NCI-H446 (cell line): Measurements from ENCODE around the gene LRCOL1.

Experiments used
- DNase-seq, 2 experiments: peaks; one replicate each; lab custom pipeline; 2025; lab: John Stamatoyannopoulos, UW

Gene LRCOL1

GRCh38 chr12:132582058-132582420 lies 28.3 kb downstream of the LRCOL1 start:
- no peak for DNase-seq

GRCh38 chr12:132581348-132582057 lies 28.9 kb downstream of the LRCOL1 start:
- DNase-seq = no peak

- DNase-seq = no peak
Measured at GRCh38 chr12:132580701-132581292, 29.6 kb downstream of the LRCOL1 start.

GRCh38 chr12:132579744-132580143 lies 30.6 kb downstream of the LRCOL1 start:
- DNase-seq = no peak

GRCh38 chr12:132578826-132579225 lies 31.6 kb downstream of the LRCOL1 start:
- DNase-seq = no peak

GRCh38 chr12:132578118-132578517 lies 32.3 kb downstream of the LRCOL1 start:
- DNase-seq = no peak

- DNase-seq = no peak
Measured at GRCh38 chr12:132577191-132577920, 33.0 kb downstream of the LRCOL1 start.

GRCh38 chr12:132576701-132577100 lies 33.7 kb downstream of the LRCOL1 start:
- no peak for DNase-seq

GRCh38 chr12:132575661-132576060 lies 34.7 kb downstream of the LRCOL1 start:
- DNase-seq = no peak

GRCh38 chr12:132574271-132574996 lies 35.9 kb downstream of the LRCOL1 start:
- no peak for DNase-seq

- DNase-seq = no peak
Measured at GRCh38 chr12:132572801-132573760, 37.3 kb downstream of the LRCOL1 start.

GRCh38 chr12:132572106-132572505 lies 38.3 kb downstream of the LRCOL1 start:
- DNase-seq = no peak

- no peak for DNase-seq
Measured at GRCh38 chr12:132571598-132571997, 38.8 kb downstream of the LRCOL1 start.

GRCh38 chr12:132571051-132571450 lies 39.3 kb downstream of the LRCOL1 start:
- DNase-seq = no peak

- DNase-seq = no peak
Measured at GRCh38 chr12:132570635-132571034, 39.7 kb downstream of the LRCOL1 start.

GRCh38 chr12:132569856-132570480 lies 40.4 kb downstream of the LRCOL1 start:
- DNase-seq = no peak

GRCh38 chr12:132568826-132569480 lies 41.4 kb downstream of the LRCOL1 start:
- no peak for DNase-seq

- DNase-seq = no peak
Measured at GRCh38 chr12:132568301-132568700, 42.1 kb downstream of the LRCOL1 start.

- DNase-seq = no peak
Measured at GRCh38 chr12:132566516-132567131, 43.8 kb downstream of the LRCOL1 start.

GRCh38 chr12:132565365-132565764 lies 45.0 kb downstream of the LRCOL1 start:
- no peak for DNase-seq
